Measurements from ENCODE around the gene TCF21.
A peak's percentile ranks its signal among the peaks of the same experiment; 100 is the strongest.
"Not testable (repeated sequence)": the region's sequence is repeated elsewhere in the genome, so short reads cannot be mapped to it uniquely, and the experiment has no call there.

The TCF21 gene

GRCh38 chr6:133923938-133924593, 35.2 kb downstream of the TCF21 start:
- peak; percentile 37 for DNase-seq (ENCODE audit: low read depth)

- not testable (repeated sequence) for DNase-seq (ENCODE audit: low read depth)
These were observed 42.3 kb downstream of the TCF21 start for GRCh38 chr6:133931221-133931620.

- not testable (repeated sequence) for DNase-seq (ENCODE audit: low read depth)
These were observed 47.4 kb downstream of the TCF21 start for GRCh38 chr6:133936352-133936751.

DNA sequence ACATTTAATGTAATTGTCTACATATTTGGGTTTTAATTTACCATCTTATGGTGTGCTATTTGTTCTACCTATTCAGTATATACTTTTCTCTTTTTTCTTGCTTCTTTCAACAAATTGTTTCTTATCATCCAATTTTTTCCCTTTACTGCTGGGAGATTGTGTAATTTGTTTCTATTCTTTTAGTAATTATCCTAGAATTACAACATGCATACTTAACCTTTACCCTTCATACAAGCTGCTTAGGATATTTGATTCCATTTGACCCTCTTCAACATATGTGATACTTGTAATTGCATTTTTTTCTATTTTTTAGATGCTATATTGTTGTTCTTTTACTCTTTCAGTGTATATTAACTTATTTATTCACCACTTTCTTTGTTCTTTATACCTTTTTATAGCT, 49.0 kb downstream of the TCF21 start:
- no peak for DNase-seq (ENCODE audit: low read depth)

DNA sequence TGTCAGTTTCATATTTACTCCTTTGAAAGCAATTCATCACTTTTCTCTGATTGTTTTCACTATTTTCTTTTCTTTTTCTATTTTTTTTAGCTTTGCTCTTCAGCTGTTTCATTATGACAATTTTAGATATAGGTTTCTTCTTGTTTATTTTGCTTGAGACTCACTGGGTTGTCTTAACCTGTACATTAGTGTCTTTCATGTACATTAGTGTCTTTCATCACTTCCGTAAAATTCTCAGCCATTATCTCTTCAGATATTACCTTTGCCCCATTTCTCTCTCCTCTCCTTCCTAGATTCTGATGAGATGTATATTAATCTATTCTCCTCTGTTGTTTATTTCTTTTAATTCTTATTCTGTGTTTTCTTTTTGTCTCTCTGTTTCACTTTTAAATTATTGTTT, 49.6 kb downstream of the TCF21 start:
- no peak for DNase-seq (ENCODE audit: low read depth)

- no peak for DNase-seq (ENCODE audit: low read depth)
These were observed 51.1 kb downstream of the TCF21 start for GRCh38 chr6:133939778-133940667.
